Duodenal mucosa (tissue), 2 donors: ENCODE measurements around the gene LEAP2.

ENCODE experiments used
- H3K27ac ChIP-seq: one replicate; pipeline ENCODE4 v1.7.0; 2013; ENCODE audit warnings: low read depth, low read length
- H3K27me3 ChIP-seq, 2 donors: one replicate each; pipeline ENCODE4 v1.7.0; 2013; ENCODE audit warnings: low read length in 2 of 2, control low read depth in 1 of 2; ENCODE audit not compliant: insufficient read depth in 2 of 2, control insufficient read depth in 1 of 2
- H3K36me3 ChIP-seq, 2 donors: one replicate each; pipeline ENCODE4 v1.7.0; 2013; ENCODE audit warnings: low read length in 2 of 2, control low read depth in 1 of 2; ENCODE audit not compliant: insufficient read depth in 2 of 2, control insufficient read depth in 1 of 2
- H3K4me1 ChIP-seq, 2 donors: one replicate each; pipeline ENCODE4 v1.7.0; 2013; ENCODE audit warnings: low read length in 2 of 2, control low read depth in 1 of 2; ENCODE audit not compliant: insufficient read depth in 2 of 2, control insufficient read depth in 1 of 2
- H3K4me3 ChIP-seq, 2 donors: one replicate each; pipeline ENCODE4 v1.7.0; 2013; ENCODE audit warnings: low read length in 2 of 2, low read depth in 1 of 2
- H3K9ac ChIP-seq, 2 donors: one replicate each; pipeline ENCODE4 v1.7.0; 2013; ENCODE audit warnings: low read length in 2 of 2, low read depth in 1 of 2
- H3K9me3 ChIP-seq, 2 donors: one replicate each; pipeline ENCODE4 v1.7.0; 2013; ENCODE audit warnings: low read length in 2 of 2, control low read depth in 1 of 2; ENCODE audit not compliant: control insufficient read depth in 1 of 2

Gene LEAP2

DNA sequence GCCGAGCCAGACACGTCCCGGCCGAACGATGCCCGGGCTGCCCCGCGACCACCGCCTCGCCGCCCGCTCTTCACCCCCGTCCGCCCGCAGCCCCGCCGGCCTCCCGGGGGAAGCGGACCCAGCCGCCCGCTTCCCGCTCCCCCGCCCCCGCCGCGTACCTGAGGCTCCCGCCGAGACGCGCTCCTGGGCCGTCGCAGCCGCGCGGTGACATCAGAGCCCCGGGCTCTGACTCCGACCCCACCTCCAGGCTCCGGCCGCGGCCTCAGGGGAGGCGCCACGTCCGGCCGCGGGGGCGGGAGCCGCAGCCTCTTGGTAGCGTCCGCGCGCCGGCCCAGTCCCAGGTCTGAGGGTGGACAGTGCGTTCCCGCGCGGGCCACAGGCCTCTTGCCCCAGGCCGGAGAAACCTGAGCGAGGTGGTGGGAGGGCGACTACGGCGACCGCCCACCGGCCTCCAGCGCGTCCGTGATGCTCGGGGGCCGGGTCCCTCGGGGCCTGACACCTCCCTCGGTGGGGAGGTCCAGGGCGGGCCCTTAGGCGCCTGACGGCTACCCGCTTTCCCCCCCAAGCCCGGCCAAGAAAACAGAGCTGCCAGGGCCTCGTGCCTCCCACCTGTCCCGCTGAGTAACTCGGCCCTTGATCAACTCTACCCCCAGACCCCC lies 42.9 kb upstream of the LEAP2 start, which contains the start of gene SHROOM1:
Gene SHROOM1 (minus strand): TSS at position 212 of the 659 bp plus-strand sequence. CDS start 4,507 bp downstream, outside the sequence.
- Histone ChIP-seq H3K4me1 (peaks cover 21 to 24% of the 10 kb centered on the region in 2 donors), H3K9me3 (no peaks in the 10 kb centered on the region), H3K27me3 (peaks cover 0 to 6% of the 10 kb centered on the region in 2 donors), H3K36me3 (no peaks in the 10 kb centered on the region), H3K4me3 (peak within 1 kb of the TSS; percentile 76 to 79), H3K9ac (peak within 1 kb of the TSS; percentile 76 to 93), H3K27ac (peak within 1 kb of the TSS; percentile 80)

DNA sequence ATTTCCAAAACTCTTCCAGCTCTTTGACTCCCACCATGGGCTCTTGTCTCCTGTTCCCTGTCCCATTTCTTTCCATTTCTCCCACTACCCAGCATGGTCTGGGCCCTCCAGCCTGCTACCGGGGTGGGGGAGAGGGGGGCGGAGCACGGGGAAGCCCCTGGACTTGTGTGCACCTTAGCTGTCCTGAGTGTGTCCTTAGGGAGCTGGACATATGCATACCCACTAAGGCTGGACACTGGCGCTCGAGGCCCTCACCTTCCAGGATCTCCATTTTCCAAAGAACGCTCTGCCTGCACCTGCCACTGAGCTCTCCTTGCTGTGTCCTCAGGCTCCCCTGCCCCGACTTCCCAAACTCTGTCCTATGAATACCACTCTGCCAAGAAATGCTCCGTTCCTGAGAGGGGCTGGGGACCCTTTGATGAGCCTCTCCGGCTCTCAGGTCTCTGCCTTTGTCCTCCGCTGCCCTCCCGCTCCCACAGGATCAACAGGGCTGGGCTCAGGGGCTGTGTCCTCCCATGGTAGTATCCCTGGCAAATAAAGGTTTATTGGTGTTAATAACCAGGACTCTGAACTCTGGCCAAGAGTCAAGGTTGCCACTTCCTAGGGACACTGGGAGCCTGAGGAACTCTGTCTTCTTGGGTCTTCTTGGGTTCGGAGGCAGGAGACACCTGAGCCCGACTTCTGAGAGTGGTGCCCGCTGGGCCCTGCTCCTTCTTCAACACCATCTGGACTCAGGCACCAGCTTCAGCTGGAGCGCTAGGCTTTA lies 42.2 kb upstream of the LEAP2 start:
- Histone ChIP-seq H3K9me3 (no peaks in the 10 kb centered on the region), H3K36me3 (no peaks in the 10 kb centered on the region), H3K27me3 (peaks cover 0 to 6% of the 10 kb centered on the region in 2 donors), H3K27ac (no peak overlapping the region), H3K9ac (peak overlapping the region; percentile 76 to 93), H3K4me1 (peaks cover 21 to 24% of the 10 kb centered on the region in 2 donors), H3K4me3 (peak overlapping the region; percentile 76 to 79)

DNA sequence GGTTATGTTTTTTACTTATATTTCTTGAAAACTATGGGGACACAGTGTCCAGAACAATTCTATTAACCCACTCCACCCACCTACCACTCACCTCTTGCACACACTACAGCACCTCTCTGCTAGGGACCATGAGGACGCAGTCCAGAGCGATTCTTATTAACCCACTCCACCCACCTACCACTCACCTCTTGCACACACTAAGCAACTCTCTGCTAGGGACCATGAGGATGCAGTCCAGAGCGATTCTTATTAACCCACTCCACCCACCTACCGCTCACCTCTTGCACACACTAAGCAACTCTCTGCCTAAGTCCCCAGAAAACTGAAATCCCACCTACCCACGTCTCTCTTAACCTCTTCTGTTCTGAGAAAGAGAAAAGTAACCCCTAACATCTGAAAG lies 40.9 kb upstream of the LEAP2 start:
- Histone ChIP-seq H3K27ac (no peak overlapping the region), H3K4me1 (peaks cover 24 to 27% of the 10 kb centered on the region in 2 donors), H3K27me3 (peaks cover 0 to 4% of the 10 kb centered on the region in 2 donors), H3K36me3 (no peaks in the 10 kb centered on the region), H3K4me3 (no peak overlapping the region), H3K9ac (no peak overlapping the region), H3K9me3 (no peaks in the 10 kb centered on the region)

DNA sequence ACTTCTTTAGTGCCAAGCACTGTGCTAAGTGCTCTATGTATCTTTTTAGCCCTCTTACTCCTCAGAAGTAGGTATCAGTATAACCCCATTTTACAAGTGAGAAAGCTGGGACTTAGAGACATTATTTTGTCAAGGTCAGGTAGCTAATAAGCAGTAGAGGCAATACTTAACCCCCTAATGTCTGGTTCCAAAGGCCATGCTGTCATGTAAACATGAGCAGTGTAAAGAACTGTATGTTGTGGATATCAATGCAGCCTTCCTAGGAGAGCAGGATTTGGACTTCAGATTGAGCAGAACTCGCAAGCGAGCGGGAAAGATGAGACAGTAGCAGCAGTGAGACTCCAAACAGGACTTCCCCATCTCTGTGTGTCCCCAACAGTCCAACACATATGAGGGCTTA lies 39.4 kb upstream of the LEAP2 start:
- no peak overlapping the region for H3K27ac ChIP-seq
- H3K4me3 ChIP-seq, result no peak overlapping the region
- H3K27me3 ChIP-seq, result peaks cover 0 to 4% of the 10 kb centered on the region in 2 donors
- H3K4me1 ChIP-seq, result peaks cover 32% of the 10 kb centered on the region in 2 donors
- no peaks in the 10 kb centered on the region for H3K36me3 ChIP-seq
- no peaks in the 10 kb centered on the region for H3K9me3 ChIP-seq
- H3K9ac ChIP-seq, result no peak overlapping the region

DNA sequence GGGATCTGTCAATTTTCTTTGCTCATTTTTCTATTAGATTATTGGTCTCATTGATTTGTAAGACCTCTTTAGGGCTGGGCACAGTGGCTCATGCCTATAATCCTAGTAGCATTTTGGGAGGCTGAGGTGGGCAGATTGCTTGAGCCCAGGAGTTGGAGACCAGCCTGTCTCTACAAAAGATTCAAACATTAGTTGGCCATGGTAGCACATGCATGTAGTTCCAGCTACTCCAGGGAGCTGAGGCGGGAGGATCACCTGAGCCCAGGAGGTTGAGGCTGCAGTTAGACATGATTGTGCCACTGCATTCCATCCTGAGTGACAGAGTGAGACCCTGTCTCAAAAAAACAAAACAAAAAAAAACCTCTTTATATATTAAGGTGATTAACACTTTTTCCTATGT lies 36.6 kb upstream of the LEAP2 start:
- peaks cover 32 to 37% of the 10 kb centered on the region in 2 donors for H3K4me1 ChIP-seq
- no peaks in the 10 kb centered on the region for H3K27me3 ChIP-seq
- no peak overlapping the region for H3K4me3 ChIP-seq
- H3K9me3 ChIP-seq, result no peaks in the 10 kb centered on the region
- no peak overlapping the region for H3K27ac ChIP-seq
- no peaks in the 10 kb centered on the region for H3K36me3 ChIP-seq
- H3K9ac ChIP-seq, result no peak overlapping the region

DNA sequence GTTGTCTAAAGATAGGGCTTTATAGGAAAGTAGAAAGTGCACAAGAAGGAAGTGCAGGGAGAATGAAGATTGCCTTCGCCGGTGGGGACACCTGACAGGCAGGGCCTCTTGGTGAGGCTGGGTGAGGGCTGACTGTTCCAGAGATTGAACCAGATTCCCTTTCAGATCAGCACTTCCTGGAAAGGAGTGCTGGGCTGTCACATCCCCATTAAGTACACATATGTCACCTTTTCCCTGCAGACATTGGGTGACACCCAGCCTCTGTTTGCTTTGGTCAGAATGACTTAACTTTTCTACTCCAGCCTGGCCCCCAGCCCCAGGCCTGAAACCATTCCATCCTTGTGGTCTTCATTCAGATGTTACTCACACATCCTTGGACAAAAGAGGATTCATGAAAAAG lies 35.6 kb upstream of the LEAP2 start:
- Histone ChIP-seq H3K27me3 (no peaks in the 10 kb centered on the region), H3K4me3 (no peak overlapping the region), H3K9me3 (no peaks in the 10 kb centered on the region), H3K27ac (no peak overlapping the region), H3K36me3 (no peaks in the 10 kb centered on the region), H3K4me1 (peaks cover 32 to 37% of the 10 kb centered on the region in 2 donors), H3K9ac (no peak overlapping the region)

DNA sequence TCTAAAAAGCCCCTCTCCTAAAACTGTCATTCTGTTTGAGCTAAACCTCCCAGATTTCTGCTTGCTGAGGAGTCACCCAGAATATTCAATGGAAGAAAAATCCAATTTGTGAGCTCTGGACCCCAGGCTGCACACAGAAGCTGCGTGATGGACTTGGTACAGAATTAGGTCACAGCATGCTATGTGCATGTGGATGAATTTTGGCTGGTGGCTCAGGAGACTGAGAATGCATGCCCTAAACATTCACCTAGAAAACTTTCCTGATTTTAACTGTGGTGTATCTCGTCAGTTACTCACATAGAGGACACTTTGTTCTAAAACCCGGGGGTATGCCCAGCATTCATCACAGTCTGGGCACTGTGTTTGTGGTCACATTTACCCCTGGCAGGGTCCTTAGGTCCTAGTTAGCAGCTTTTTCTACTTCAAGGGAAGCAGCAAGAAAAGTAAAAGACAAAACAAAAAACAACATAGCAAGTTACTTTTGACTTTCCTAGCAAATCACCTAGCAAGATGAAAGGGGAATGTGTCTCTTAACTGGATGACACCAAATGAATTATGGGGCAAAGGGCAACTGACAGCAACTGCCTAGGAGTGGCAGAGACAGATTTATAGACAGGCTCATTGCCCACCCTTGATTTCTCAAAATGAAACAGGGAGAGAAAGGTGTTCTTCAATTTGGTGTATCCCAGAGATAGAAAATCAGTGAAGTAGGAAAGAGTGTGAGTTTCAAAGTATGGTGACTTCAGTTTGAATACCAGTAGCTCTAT lies 34.8 kb upstream of the LEAP2 start:
- Histone ChIP-seq H3K4me1 (peaks cover 32 to 37% of the 10 kb centered on the region in 2 donors), H3K9me3 (no peaks in the 10 kb centered on the region), H3K9ac (no peak overlapping the region), H3K36me3 (no peaks in the 10 kb centered on the region), H3K4me3 (no peak overlapping the region), H3K27ac (no peak overlapping the region), H3K27me3 (no peaks in the 10 kb centered on the region)

DNA sequence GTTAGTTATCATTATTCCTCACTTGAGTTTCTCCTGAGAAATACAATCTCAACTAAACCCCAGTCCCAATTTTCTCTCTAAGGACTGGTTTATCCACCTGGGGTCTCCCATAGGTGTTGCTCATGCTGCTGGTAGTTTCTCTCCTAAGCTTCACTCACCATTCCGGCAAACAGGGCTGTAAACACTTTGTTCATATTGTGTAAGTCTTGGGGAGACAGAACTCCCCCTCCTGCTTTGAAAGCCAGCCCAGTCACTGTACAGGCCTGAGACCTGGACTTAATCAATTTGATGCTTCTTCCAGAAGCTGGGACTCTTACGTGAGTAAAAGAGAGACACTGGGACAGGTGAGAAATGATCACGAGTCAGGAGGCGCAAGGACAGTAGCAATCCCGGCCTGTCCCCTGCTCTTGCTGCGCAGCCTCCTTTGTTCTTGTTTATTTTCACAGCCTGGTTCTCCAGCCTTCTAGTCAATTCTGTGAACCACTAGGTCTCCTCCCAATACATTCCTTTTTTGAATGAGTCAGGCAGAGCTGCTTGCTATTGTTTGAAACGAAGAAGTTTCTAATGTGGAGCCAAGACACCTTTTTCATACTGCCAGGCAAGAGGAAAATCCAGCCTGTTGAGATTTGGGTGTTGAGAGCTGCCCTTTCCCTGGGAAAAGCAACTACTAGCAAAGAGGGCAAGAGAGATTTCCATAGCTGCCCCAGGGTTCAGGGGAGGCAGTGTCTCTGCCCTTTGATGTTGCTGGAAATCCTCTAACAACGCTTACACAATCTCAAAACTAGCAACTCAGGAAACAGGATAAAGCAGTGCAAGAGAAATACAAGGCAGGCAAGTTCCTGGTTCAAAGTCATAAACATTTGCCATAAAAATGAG lies 33.8 kb upstream of the LEAP2 start:
- no peak overlapping the region for H3K4me3 ChIP-seq
- H3K27ac ChIP-seq, result peak overlapping the region; percentile 37
- no peaks in the 10 kb centered on the region for H3K36me3 ChIP-seq
- no peaks in the 10 kb centered on the region for H3K9me3 ChIP-seq
- peaks cover 32 to 37% of the 10 kb centered on the region in 2 donors for H3K4me1 ChIP-seq
- no peaks in the 10 kb centered on the region for H3K27me3 ChIP-seq
- peak overlapping the region in 1 of 2 donors; percentile 14 for H3K9ac ChIP-seq

DNA sequence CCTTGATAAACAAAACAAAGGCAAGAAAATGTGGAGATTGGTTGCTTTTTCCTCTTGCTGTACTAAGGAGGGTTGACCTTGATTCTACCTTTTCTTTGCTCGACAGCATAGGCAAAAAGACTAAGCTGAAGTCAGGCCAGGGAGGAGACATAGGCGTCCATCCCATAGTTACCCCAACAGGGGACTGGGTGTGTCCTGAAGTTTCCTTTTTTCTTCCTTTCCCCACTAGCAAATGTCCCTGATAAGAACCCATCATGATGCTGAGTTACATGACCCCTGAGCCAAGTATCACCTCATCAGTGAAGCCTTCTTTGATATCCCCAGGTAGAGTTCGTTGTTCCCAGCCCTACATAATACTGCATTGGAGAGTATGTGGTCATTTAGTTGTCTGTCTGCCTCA lies 33.2 kb upstream of the LEAP2 start:
- no peaks in the 10 kb centered on the region for H3K36me3 ChIP-seq
- no peak overlapping the region for H3K4me3 ChIP-seq
- H3K27me3 ChIP-seq, result no peaks in the 10 kb centered on the region
- H3K9me3 ChIP-seq, result no peaks in the 10 kb centered on the region
- no peak overlapping the region for H3K9ac ChIP-seq
- no peak overlapping the region for H3K27ac ChIP-seq
- peaks cover 32 to 37% of the 10 kb centered on the region in 2 donors for H3K4me1 ChIP-seq
